HG03469 (cell line): Measurements from ENCODE around the gene REN.

Experiments
- ATAC-seq: cut with Tn5 transposase; IDR thresholded peaks from one replicate; pipeline ENCODE4 v1.9.1; 2021; ENCODE audit warnings: mild to moderate bottlenecking, moderate library complexity, moderate number of reproducible peaks; ENCODE audit not compliant: unreplicated experiment

The REN gene

GRCh38 chr1:204112876-204113730 is 53.0 kb downstream of the REN start:
- ATAC-seq = no peak

- no peak for ATAC-seq
Measured at GRCh38 chr1:204110894-204111633, 55.1 kb downstream of the REN start.

- ATAC-seq = no peak
Measured at GRCh38 chr1:204108312-204109141, 57.6 kb downstream of the REN start.

DNA sequence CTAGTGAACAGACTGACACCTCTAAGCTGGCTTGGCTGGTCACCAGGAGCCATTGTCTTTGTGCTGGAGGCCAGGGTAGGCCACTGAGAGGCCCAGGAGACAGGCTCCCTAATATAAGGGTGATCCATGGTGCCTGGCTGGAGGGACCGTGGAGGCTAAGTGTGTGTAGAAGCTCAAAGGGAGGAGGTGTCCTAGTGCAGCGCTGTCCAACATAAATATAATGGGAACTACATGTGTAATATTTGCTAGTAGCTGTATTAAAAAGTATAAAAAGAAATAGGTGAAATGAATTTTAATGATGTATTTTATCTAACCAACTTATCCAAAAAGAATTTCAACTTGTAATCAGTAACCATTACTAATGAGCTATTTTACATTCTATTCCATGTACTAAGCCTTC is 58.2 kb downstream of the REN start:
- ATAC-seq = no peak

DNA sequence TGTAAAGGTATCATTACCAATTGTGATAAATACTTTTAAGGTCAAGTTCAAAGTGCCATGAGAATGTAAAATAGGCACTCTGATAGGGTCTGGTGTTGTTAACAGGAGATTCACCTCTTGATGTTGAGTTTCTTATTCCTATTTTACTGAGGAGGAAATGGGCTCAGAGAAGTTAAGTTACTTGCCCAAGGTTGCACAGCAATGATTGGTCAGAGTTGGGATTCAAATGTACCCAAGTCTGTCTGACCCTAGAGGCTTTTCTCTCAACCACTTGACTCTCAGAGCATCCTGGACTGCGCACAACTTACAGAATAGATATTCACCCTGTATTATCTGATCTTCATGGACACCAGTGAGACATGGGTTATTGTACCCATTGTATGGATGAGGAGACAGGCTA is 59.3 kb downstream of the REN start:
- no peak for ATAC-seq

DNA sequence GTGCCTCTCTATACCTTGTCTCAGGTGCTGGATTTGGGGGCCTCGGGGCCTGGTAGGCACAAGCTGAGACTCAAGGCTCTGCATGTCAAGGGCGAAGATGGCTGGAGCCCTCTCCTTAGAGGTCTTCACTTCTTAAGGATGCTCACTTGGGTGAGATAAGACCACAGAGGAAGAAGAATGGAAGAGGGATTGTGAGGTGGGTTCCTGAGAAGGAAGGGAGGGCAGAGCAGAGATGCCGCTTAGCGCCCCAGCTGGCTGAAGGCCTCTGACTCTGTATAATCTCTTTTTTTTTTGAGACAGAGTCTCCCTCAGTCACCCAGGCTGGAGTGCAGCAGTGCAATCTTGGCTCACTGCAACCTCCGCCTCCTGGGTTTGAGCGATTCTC is 61.0 kb downstream of the REN start:
- ATAC-seq = no peak
